ENCODE data around the gene ADD1. TPM values are rescaled to one million over a fixed set of nuclear protein-coding genes. Genes with fewer than 3 reads are reported as not detected.

Gene ADD1
- polyA plus RNA-seq, 1 donor (not counting 4 experiments of a cell fraction or from before 2014, with no cell fraction given): 109 TPM

DNA sequence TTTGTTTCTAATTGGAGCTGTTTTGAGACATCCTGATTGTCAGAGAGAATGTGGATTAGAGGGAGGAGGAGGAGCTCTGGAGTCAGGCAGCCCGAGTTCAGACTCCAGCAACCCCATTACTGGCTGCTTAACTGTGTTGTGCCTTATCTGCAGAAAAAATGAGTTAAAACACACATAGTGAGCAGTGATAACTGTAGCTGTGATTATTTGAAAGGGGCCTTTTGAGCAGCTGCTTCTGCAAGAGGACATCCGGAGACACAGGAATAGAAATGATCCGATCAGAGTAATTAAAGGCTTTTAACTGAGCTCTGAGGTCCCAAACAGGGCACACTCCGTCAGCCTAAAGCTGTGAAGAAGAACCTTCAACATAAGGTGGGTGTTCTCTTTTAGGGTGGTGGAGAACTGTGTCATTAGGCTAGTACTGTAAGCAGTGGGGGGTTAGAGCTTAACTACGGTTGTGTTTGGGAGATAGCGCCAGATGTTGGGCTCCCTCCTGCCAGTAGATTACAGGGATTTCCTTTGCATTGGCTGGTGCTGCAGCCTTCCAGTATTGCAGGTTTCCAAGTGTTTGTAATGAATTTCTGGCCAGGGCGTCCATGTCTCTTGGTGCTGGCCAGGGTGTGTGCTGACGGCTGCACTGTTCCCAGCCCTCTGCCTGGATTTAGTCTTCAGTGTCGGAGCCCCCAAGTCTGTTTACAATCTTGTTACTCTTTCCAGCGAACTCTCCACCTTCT lies 24.3 kb downstream of the ADD1 start:
- dilution Hi-C loops (cut with MboI; ENCODE audit: extremely low pct_ligation_motif_present, low sequenced_read_pairs): no loop called here
- Histone ChIP-seq H3K79me2 (ENCODE audit: control insufficient read depth, insufficient read depth, low read length) (peaks cover 95% of the 10 kb centered on the region), H3K27me3 (ENCODE audit: control insufficient read depth, extremely low read depth, insufficient read depth, low read length) (no peaks in the 10 kb centered on the region), H3K27ac (ENCODE audit: control insufficient read depth, insufficient read depth, low read length) (no peak overlapping the region), H3K9me1 (ENCODE audit: control insufficient read depth, extremely low read depth, insufficient read depth, low read length) (no peaks in the 10 kb centered on the region), H3K36me3 (ENCODE audit: control insufficient read depth in 2 of 2, extremely low read depth in 1 of 2, insufficient read depth in 2 of 2, low read length in 2 of 2) (no peaks in the 10 kb centered on the region), H3K4me2 (ENCODE audit: control insufficient read depth, extremely low read depth, insufficient read depth, low read depth, low read length) (no peak overlapping the region), H3K9me3 (ENCODE audit: control insufficient read depth, low read depth, low read length) (no peaks in the 10 kb centered on the region), H3K9ac (ENCODE audit: control insufficient read depth, extremely low read depth, insufficient read depth, low read length) (no peak overlapping the region), H2AFZ (ENCODE audit: control insufficient read depth, low read length) (no peak overlapping the region), H3K4me1 (ENCODE audit: control insufficient read depth, extremely low read depth, insufficient read depth, low read length) (no peaks in the 10 kb centered on the region), H4K20me1 (ENCODE audit: control insufficient read depth, extremely low read depth, insufficient read depth, low read length) (peaks cover 21% of the 10 kb centered on the region), H3K4me3 (ENCODE audit: control insufficient read depth in 2 of 3, extremely low read depth in 1 of 3, insufficient read depth in 2 of 3, low read depth in 1 of 3, low read length in 3 of 3) (no peak overlapping the region)
- TF ChIP-seq EZH2 (IDR thresholded peaks at IDR 0.05; ENCODE audit: low read length): no peak
- TF ChIP-seq, protein P1, sequence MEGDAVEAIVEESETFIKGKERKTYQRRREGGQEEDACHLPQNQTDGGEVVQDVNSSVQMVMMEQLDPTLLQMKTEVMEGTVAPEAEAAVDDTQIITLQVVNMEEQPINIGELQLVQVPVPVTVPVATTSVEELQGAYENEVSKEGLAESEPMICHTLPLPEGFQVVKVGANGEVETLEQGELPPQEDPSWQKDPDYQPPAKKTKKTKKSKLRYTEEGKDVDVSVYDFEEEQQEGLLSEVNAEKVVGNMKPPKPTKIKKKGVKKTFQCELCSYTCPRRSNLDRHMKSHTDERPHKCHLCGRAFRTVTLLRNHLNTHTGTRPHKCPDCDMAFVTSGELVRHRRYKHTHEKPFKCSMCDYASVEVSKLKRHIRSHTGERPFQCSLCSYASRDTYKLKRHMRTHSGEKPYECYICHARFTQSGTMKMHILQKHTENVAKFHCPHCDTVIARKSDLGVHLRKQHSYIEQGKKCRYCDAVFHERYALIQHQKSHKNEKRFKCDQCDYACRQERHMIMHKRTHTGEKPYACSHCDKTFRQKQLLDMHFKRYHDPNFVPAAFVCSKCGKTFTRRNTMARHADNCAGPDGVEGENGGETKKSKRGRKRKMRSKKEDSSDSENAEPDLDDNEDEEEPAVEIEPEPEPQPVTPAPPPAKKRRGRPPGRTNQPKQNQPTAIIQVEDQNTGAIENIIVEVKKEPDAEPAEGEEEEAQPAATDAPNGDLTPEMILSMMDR (optimal IDR thresholded peaks at IDR 0.05 in 1 of 3, IDR thresholded peaks at IDR 0.05 in 1 of 3, conservative IDR thresholded peaks at IDR 0.05 in 1 of 3; ENCODE audit: extremely low read depth in 1 of 3, insufficient read depth in 2 of 3, low read length in 3 of 3): no peak
- no peak for FAIRE-seq
- DNase-seq (ENCODE audit: low read depth, low spot score): no peak

DNA sequence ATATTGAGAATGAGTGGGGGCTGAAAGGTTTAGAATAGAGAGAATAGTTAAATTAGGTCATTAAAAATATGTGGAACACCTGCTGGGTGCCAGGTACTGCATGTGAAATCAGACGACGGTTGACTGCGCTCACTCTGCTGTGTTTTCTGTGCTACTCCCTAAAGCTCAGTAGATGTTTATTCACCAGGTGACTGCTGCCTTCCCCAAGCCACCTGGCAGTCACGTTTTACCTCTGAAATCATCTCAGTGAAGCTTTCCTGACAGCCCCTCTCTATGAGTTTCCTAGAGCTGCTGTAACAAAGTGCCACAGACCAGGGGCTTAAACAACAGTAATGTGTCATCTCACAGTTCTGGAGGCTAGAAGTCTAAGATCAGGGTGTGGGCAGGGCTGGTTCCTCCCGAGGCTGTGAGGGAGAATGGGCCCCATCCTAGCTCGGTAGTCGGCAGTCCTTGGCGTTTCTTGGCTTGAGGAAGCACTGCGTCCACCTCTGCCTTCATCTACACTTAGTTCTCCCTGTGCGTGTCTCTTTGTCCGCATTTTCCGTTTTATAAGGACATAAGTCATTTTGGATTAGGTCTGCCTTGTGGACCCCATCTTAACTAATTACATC lies 25.3 kb downstream of the ADD1 start:
- no peaks in the 10 kb centered on the region for H3K27me3 ChIP-seq (ENCODE audit: control insufficient read depth, extremely low read depth, insufficient read depth, low read length)
- H2AFZ ChIP-seq (ENCODE audit: control insufficient read depth, low read length): no peak overlapping the region
- H4K20me1 ChIP-seq (ENCODE audit: control insufficient read depth, extremely low read depth, insufficient read depth, low read length): peaks cover 20% of the 10 kb centered on the region
- H3K9ac ChIP-seq (ENCODE audit: control insufficient read depth, extremely low read depth, insufficient read depth, low read length): no peak overlapping the region
- TF ChIP-seq, protein P1 (optimal IDR thresholded peaks at IDR 0.05 in 1 of 3, IDR thresholded peaks at IDR 0.05 in 1 of 3, conservative IDR thresholded peaks at IDR 0.05 in 1 of 3; ENCODE audit: extremely low read depth in 1 of 3, insufficient read depth in 2 of 3, low read length in 3 of 3): no peak
- TF ChIP-seq EZH2 (IDR thresholded peaks at IDR 0.05; ENCODE audit: low read length): no peak
- H3K27ac ChIP-seq (ENCODE audit: control insufficient read depth, insufficient read depth, low read length): no peak overlapping the region
- H3K9me3 ChIP-seq (ENCODE audit: control insufficient read depth, low read depth, low read length): no peaks in the 10 kb centered on the region
- no peak overlapping the region for H3K4me3 ChIP-seq (ENCODE audit: control insufficient read depth in 2 of 3, extremely low read depth in 1 of 3, insufficient read depth in 2 of 3, low read depth in 1 of 3, low read length in 3 of 3)
- no peaks in the 10 kb centered on the region for H3K9me1 ChIP-seq (ENCODE audit: control insufficient read depth, extremely low read depth, insufficient read depth, low read length)
- no peaks in the 10 kb centered on the region for H3K36me3 ChIP-seq (ENCODE audit: control insufficient read depth in 2 of 2, extremely low read depth in 1 of 2, insufficient read depth in 2 of 2, low read length in 2 of 2)
- no peaks in the 10 kb centered on the region for H3K4me1 ChIP-seq (ENCODE audit: control insufficient read depth, extremely low read depth, insufficient read depth, low read length)
- DNase-seq (ENCODE audit: low read depth, low spot score): no peak
- H3K79me2 ChIP-seq (ENCODE audit: control insufficient read depth, insufficient read depth, low read length): peaks cover 95% of the 10 kb centered on the region
- FAIRE-seq: no peak
- H3K4me2 ChIP-seq (ENCODE audit: control insufficient read depth, extremely low read depth, insufficient read depth, low read depth, low read length): no peak overlapping the region
- dilution Hi-C loops (cut with MboI; ENCODE audit: extremely low pct_ligation_motif_present, low sequenced_read_pairs): no loop called here
